ENCODE data around the gene ACVR1C. TPM values are rescaled to one million over a fixed set of nuclear protein-coding genes. Genes with fewer than 3 reads are reported as not detected.
A peak's percentile ranks its signal among the peaks of the same experiment; 100 is the strongest.

ACVR1C gene
- total and polyA plus RNA-seq, 2 of the 4 experiments (the other 2 are of a cell fraction) = 0.07 to 0.18 TPM

- ChIA-PET CTCF (interaction anchor here (0.6 to 0.9 kb wide), 4 partner anchors 9 to 525 kb away, joined by 3 to 4 read pairs (median 3); no protein-coding TSS in a partner anchor), POLR2A (ENCODE audit: unreplicated experiment) (no interaction called here)
- no peaks in the 10 kb centered on the region; the same call in 1 of the 2 replicates for H3K27me3 ChIP-seq (ENCODE audit: control insufficient read depth, insufficient read depth, low read length)
- no TSS peak for BruUV-seq (replicated peaks)
- no peak overlapping the region for H3K56ac ChIP-seq (ENCODE audit: extremely low read depth, insufficient read depth, low read length)
- H2AK5ac ChIP-seq (ENCODE audit: low read depth, low read length) = no peak overlapping the region
- H4K8ac ChIP-seq (ENCODE audit: low read depth in 2 of 2, low read length in 2 of 2) = no peak overlapping the region
- no peak overlapping the region for H2AFZ ChIP-seq (replicated peaks; ENCODE audit: low read length, poor library complexity)
- H4K20me1 ChIP-seq (ENCODE audit: insufficient read depth, low read length) = no peaks in the 10 kb centered on the region
- H3K18ac ChIP-seq (ENCODE audit: low read depth, low read length) = no peak overlapping the region
- no peaks in the 10 kb centered on the region for H3K79me1 ChIP-seq (ENCODE audit: low read depth in 1 of 2, low read length in 2 of 2)
- H3K27ac ChIP-seq (ENCODE audit: insufficient read depth, low read length) = no peak overlapping the region
- H4K91ac ChIP-seq (ENCODE audit: insufficient read depth, low read depth, low read length) = no peak overlapping the region
- no peak overlapping the region for H3K4me3 ChIP-seq (ENCODE audit: insufficient read depth, low read depth, low read length)
- no peak overlapping the region for H3K4ac ChIP-seq (ENCODE audit: low read depth, low read length)
- H2BK20ac ChIP-seq (ENCODE audit: low read depth, low read length) = no peak overlapping the region
- no peaks in the 10 kb centered on the region for H3K36me3 ChIP-seq (ENCODE audit: control insufficient read depth, insufficient read depth, low read length)
- no peak overlapping the region for H3K9ac ChIP-seq (ENCODE audit: low read depth, low read length)
- 60% methylated on average over 1 of the region's 7 CpGs; no CpG with 5 or more reads in 1 of the 2 experiments for WGBS, 2 experiments (ENCODE audit: extremely low coverage in 2 of 2, insufficient read length in 1 of 2)
- no peak overlapping the region for H2BK5ac ChIP-seq (ENCODE audit: low read depth, low read length, poor library complexity, severe bottlenecking)
- H3K4me2 ChIP-seq (ENCODE audit: low read depth, low read length) = no peak overlapping the region
- dilution Hi-C loops (cut with HindIII; ENCODE audit: low sequenced_read_pairs, unreplicated experiment) = no loop called here
- no peak overlapping the region for H3K23ac ChIP-seq (ENCODE audit: low read depth, low read length)
- intact Hi-C loops (cut with micrococcal nuclease) = loop anchor here (1.0 to 10.0 kb wide), 5 partner anchors 96 to 1257 kb away; no protein-coding TSS in a partner anchor
- H2BK120ac ChIP-seq (ENCODE audit: low read depth, low read length) = no peak overlapping the region
- peak; percentile 49 for DNase-seq
- H3K4me1 ChIP-seq (ENCODE audit: control insufficient read depth, insufficient read depth, low read length) = no peaks in the 10 kb centered on the region
- H4K5ac ChIP-seq (ENCODE audit: low read depth, low read length) = no peak overlapping the region
- H3K14ac ChIP-seq (replicated peaks; ENCODE audit: low read depth, low read length) = no peak overlapping the region
- no peak overlapping the region for H2BK15ac ChIP-seq (ENCODE audit: low read depth, low read length)
- no peak overlapping the region for H2AK9ac ChIP-seq (replicated peaks; ENCODE audit: low read depth, low read length, poor library complexity)
- in situ Hi-C loops (cut with MboI; ENCODE audit: low sequenced_read_pairs) = loop anchor here (10.0 to 25.0 kb wide), 2 partner anchors 265 to 507 kb away; no protein-coding TSS in a partner anchor
- peak; percentile 90 for ATAC-seq (ENCODE audit: low read depth)
- H3K9me3 ChIP-seq (ENCODE audit: control insufficient read depth, insufficient read depth, low read length) = no peaks in the 10 kb centered on the region
- H3K9me1 ChIP-seq (ENCODE audit: insufficient read depth, low read length) = no peaks in the 10 kb centered on the region
- no peak for TF ChIP-seq BHLHE40 (IDR thresholded peaks at IDR 0.05; ENCODE audit: low read depth, low read length)
- TF ChIP-seq CTCF (conservative IDR thresholded peaks at IDR 0.05; ENCODE audit: low read depth, low read length) = peak; percentile 81
- TF ChIP-seq MXI1 (IDR thresholded peaks at IDR 0.05; ENCODE audit: borderline replicate concordance, low read depth, low read length) = no peak
- TF ChIP-seq CEBPB (IDR thresholded peaks at IDR 0.05; ENCODE audit: low read depth, low read length) = no peak
- TF ChIP-seq MAZ (IDR thresholded peaks at IDR 0.05; ENCODE audit: borderline replicate concordance, low read depth, low read length) = no peak
- TF ChIP-seq ELK1 (IDR thresholded peaks at IDR 0.05; ENCODE audit: borderline replicate concordance, low read depth, low read length) = no peak
- no peak for TF ChIP-seq NFE2L2 (IDR thresholded peaks at IDR 0.05; ENCODE audit: low read depth, low read length)
- no peak for TF ChIP-seq CHD1 (IDR thresholded peaks at IDR 0.05; ENCODE audit: low read depth, low read length)
- TF ChIP-seq RAD21 (IDR thresholded peaks at IDR 0.05; ENCODE audit: low read length) = peak; percentile 75
- TF ChIP-seq RFX5 (IDR thresholded peaks at IDR 0.05; ENCODE audit: low read depth, low read length) = no peak
- TF ChIP-seq SMC3 (IDR thresholded peaks at IDR 0.05; ENCODE audit: low read depth, low read length) = peak; percentile 59
- no peak for TF ChIP-seq FOS (IDR thresholded peaks at IDR 0.05; ENCODE audit: low read depth, low read length)
- TF ChIP-seq MAFK (IDR thresholded peaks at IDR 0.05; ENCODE audit: low read depth, low read length) = no peak
- TF ChIP-seq, protein P1, sequence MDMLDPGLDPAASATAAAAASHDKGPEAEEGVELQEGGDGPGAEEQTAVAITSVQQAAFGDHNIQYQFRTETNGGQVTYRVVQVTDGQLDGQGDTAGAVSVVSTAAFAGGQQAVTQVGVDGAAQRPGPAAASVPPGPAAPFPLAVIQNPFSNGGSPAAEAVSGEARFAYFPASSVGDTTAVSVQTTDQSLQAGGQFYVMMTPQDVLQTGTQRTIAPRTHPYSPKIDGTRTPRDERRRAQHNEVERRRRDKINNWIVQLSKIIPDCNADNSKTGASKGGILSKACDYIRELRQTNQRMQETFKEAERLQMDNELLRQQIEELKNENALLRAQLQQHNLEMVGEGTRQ (IDR thresholded peaks at IDR 0.05; ENCODE audit: low read depth, low read length) = no peak
- TF ChIP-seq RCOR1 (IDR thresholded peaks at IDR 0.05; ENCODE audit: insufficient replicate concordance, low read length) = no peak
These were observed 130.9 kb downstream of the ACVR1C start for GRCh38 chr2:157497638-157498314.

Measured in IMR-90 (cell line).